Peyer's patch (tissue), 4 donors: ENCODE data around the gene CGB3. TPM values are rescaled to one million over a fixed set of nuclear protein-coding genes. Genes with fewer than 3 reads are reported as not detected.
A peak's percentile ranks its signal among the peaks of the same experiment; 100 is the strongest.

Experiments used
- DNase-seq, 3 donors: peaks; one replicate each; pipeline ENCODE4 v3.0.0-alpha.2; 2017 to 2019
- H3K27ac ChIP-seq, 4 donors: fragments of 200-600 bp; sonication (generic); one replicate each; pipeline ENCODE4 v1.5.1; 2016 to 2019
- H3K27me3 ChIP-seq, 2 donors: fragments of 200-600 bp; sonication (generic); one replicate each; pipeline ENCODE4 v1.5.1; 2019
- H3K36me3 ChIP-seq, 3 donors: fragments of 200-600 bp; sonication (generic); one replicate each; pipeline ENCODE4 v1.5.1; 2016 to 2019
- H3K4me1 ChIP-seq, 4 donors: fragments of 200-600 bp; sonication (generic); one replicate each; pipeline ENCODE4 v1.5.1; 2016 to 2019
- H3K4me3 ChIP-seq, 4 donors: fragments of 200-600 bp; sonication (generic); 1 replicate in 3 of 4; 2 replicates in 1 of 4; pipeline ENCODE4 v1.5.1; 2016 to 2019; ENCODE audit warnings: mild to moderate bottlenecking in 1 of 4
- H3K9me3 ChIP-seq, 4 donors: fragments of 200-600 bp; sonication (generic); one replicate each; pipeline ENCODE4 v1.5.1; 2016 to 2019; ENCODE audit warnings: mild to moderate bottlenecking in 1 of 4
- CTCF ChIP-seq, 6 experiments: fragments of 450-650 bp in 4 of 6; fragments of 200-600 bp in 2 of 6; sonication (generic) in 1 of 6; IDR thresholded peaks; one replicate each; pipeline ENCODE4 v1.5.1; 2017 to 2019; ENCODE audit warnings: antibody characterized with exemption in 6 of 6, mild to moderate bottlenecking in 3 of 6, moderate library complexity in 1 of 6
- POLR2A ChIP-seq, 2 donors: fragments of 450-650 bp; IDR thresholded peaks; one replicate each; pipeline ENCODE4 v1.5.1; 2017; ENCODE audit warnings: antibody characterized with exemption in 2 of 2, mild to moderate bottlenecking in 2 of 2, moderate library complexity in 2 of 2
- total RNA-seq, 4 donors: library from RNA; depleted of rRNA; stranded (reverse); fragments of >200 nt; gene quantifications; one replicate each; pipeline ENCODE4 v1.1.0, GENCODE V29; 2016

The CGB3 gene
- total RNA-seq, 4 donors from 2014 or later = not detected

- peak overlapping the region in 3 of 4 donors; percentile 4 to 64 (median 51) for H3K27ac ChIP-seq
- peaks cover 0 to 4% of the 10 kb centered on the region in 2 donors for H3K27me3 ChIP-seq
- DNase-seq = peak; percentile 49 to 84 (median 75)
- H3K9me3 ChIP-seq = no peaks in the 10 kb centered on the region
- H3K36me3 ChIP-seq = peaks cover 0 to 4% (median 0%) of the 10 kb centered on the region in 3 donors
- peak overlapping the region; percentile 35 to 63 (median 56) for H3K4me3 ChIP-seq
- H3K4me1 ChIP-seq = peaks cover 0 to 26% (median 9%) of the 10 kb centered on the region in 4 donors
- TF ChIP-seq CTCF (IDR thresholded peaks at IDR 0.05) (peak; percentile 36 to 55 (median 46)), POLR2A (IDR thresholded peaks at IDR 0.05) (peak in 1 of 2 donors; percentile 55)
Measured at GRCh38 chr19:49017666-49018351, 6.3 kb downstream of the CGB3 start.

- DNase-seq = no peak
- Histone ChIP-seq H3K27ac (peak within 1 kb of the TSS in 3 of 4 donors; percentile 4 to 64 (median 51)), H3K4me1 (peaks cover 0 to 26% (median 9%) of the 10 kb centered on the region in 4 donors), H3K9me3 (no peaks in the 10 kb centered on the region), H3K27me3 (peaks cover 0 to 4% of the 10 kb centered on the region in 2 donors), H3K4me3 (peak within 1 kb of the TSS; percentile 35 to 63 (median 56)), H3K36me3 (peaks cover 0 to 7% (median 0%) of the 10 kb centered on the region in 3 donors)
- TF ChIP-seq CTCF (IDR thresholded peaks at IDR 0.05) (no peak), POLR2A (IDR thresholded peaks at IDR 0.05) (no peak)
Measured at GRCh38 chr19:49017041-49017665, 7.0 kb downstream of the CGB3 start, which contains the start of gene LHB. Gene LHB, minus strand, starts transcription at chr19:49017091. Its CDS starts 10 bp downstream, at chr19:49017081.

DNA sequence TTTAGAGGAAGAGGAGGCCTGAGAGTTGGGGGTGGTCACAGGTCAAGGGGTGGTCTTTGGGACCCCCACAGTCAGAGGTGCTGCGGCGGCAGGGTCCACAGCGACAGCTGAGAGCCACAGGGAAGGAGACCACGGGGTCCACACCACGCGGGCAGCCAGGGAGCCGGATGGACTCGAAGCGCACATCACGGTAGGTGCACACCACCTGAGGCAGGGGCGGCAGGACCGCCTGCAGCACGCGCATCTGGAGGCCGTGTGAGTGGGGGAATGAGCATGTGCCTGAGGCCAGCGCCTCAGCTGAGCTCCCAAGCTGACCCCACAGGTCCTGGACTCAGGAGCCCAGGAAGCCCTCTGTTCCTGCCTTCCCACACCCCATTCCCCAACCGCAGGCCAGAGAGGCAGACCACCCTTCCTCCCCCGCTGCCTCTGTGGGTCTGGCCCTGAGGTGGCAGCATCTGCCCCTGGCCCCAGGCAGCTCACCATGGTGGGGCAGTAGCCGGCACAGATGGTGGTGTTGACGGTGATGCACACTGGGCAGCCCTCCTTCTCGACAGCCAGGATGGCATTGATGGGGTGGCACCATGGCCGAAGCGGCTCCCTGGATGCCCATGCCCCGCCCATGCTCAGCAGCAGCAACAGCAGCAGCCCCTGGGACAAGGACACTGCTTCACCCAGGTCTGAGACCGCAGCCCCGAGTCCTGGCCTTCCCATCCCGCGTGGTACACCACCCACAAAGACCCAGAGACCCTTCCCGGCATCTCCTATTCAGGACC is 7.9 kb downstream of the CGB3 start:
- Histone ChIP-seq H3K4me1 (peaks cover 0 to 26% (median 9%) of the 10 kb centered on the region in 4 donors), H3K36me3 (peaks cover 0 to 16% (median 0%) of the 10 kb centered on the region in 3 donors), H3K27ac (no peak overlapping the region), H3K4me3 (no peak overlapping the region), H3K9me3 (no peaks in the 10 kb centered on the region), H3K27me3 (peaks cover 0 to 4% of the 10 kb centered on the region in 2 donors)
- no peak for TF ChIP-seq CTCF (IDR thresholded peaks at IDR 0.05)
- no peak for TF ChIP-seq POLR2A (IDR thresholded peaks at IDR 0.05)
- no peak for DNase-seq

GRCh38 chr19:49014870-49015255 is 9.3 kb downstream of the CGB3 start:
- H3K9me3 ChIP-seq = no peaks in the 10 kb centered on the region
- peaks cover 0 to 26% (median 9%) of the 10 kb centered on the region in 4 donors for H3K4me1 ChIP-seq
- H3K36me3 ChIP-seq = peaks cover 0 to 30% (median 0%) of the 10 kb centered on the region in 3 donors
- TF ChIP-seq POLR2A (IDR thresholded peaks at IDR 0.05) = no peak
- no peak overlapping the region for H3K27ac ChIP-seq
- no peak overlapping the region for H3K4me3 ChIP-seq
- H3K27me3 ChIP-seq = peaks cover 0 to 4% of the 10 kb centered on the region in 2 donors
- no peak for DNase-seq

DNA sequence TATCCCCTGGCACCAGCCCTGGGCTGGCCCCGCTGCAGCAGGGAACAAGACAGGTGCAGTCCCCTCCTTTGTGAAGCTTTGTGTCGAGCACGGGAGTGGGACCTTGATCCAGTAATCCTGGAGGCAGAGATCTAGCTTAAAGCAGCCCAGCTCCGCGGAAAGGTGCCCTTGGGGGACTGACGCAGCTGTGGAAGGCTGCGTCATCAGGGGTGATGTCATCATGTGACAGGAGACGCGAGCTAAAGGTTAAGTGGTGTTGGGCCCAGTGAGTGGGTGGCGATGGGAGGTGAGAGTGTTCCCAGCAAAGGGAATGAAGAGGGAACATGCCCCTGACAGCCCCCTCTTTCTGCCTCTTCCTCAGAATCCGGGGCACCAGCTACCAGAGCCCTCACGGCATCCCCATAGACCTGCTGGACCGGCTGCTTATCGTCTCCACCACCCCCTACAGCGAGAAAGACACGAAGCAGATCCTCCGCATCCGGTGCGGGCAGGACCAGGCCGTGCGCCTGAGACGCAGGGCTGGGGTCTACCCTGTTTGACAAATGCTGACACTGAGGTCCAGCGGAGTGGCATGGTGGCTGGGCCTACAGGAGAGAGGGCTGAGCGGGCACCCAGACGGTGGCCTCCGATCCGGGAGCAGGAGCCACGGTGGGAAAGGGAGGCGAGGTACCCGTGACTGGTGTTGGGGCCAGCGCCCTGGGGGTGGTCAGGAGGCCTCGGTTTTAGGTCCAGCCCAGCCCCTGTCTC is 9.8 kb downstream of the CGB3 start:
- no peak for DNase-seq
- no peak for TF ChIP-seq POLR2A (IDR thresholded peaks at IDR 0.05)
- no peak for TF ChIP-seq CTCF (IDR thresholded peaks at IDR 0.05)

More for the DNA sequence above, 9.8 kb downstream of the CGB3 start:
- H3K27me3 ChIP-seq = peaks cover 0 to 4% of the 10 kb centered on the region in 2 donors
- peaks cover 0 to 22% (median 7%) of the 10 kb centered on the region in 4 donors for H3K4me1 ChIP-seq
- no peak overlapping the region for H3K4me3 ChIP-seq
- no peaks in the 10 kb centered on the region for H3K9me3 ChIP-seq
- no peak overlapping the region for H3K27ac ChIP-seq
- peaks cover 0 to 34% (median 0%) of the 10 kb centered on the region in 3 donors for H3K36me3 ChIP-seq
